ENCODE measurements around the gene IL25.

Gene IL25

DNA sequence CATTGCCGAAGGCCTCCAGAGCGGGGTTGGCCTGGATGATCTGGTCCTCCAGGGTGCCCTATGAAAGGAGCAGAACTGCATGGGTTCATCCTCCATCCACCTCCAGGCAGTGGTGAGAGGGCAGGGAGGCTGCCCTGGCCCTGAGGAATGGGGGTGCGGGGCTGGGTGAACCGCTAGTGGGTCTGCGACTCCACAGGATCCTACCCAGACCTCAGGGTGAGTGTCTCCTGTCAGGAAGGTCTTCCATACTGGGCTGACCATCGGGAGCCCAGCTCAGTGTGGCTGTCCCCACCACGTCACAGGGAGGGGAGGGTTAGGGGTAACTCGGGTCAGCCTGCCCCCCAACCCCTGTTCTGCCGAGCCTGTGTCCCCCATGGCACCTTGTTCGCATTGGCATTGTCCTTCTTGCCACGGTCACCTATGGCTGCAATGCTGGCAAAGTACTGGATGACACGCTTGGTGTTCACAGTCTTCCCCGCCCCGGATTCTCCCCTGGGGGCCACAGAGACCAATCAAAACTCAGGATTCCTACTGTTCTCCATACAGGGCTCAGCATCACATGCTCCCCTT, 31.8 kb downstream of the IL25 start:
- H3K4me1 ChIP-seq (ENCODE audit: control insufficient read depth, insufficient read depth, low read length): no peaks in the 10 kb centered on the region
- H3K27ac ChIP-seq (ENCODE audit: low read depth, low read length): no peak overlapping the region
- no peak overlapping the region for H3K4me3 ChIP-seq (ENCODE audit: low read length)
- no peaks in the 10 kb centered on the region for H3K36me3 ChIP-seq (ENCODE audit: control insufficient read depth, insufficient read depth, low read length)
- H3K27me3 ChIP-seq (ENCODE audit: control insufficient read depth, insufficient read depth, low read length): no peaks in the 10 kb centered on the region
- no peak overlapping the region for H3K9ac ChIP-seq (ENCODE audit: low read length)

GRCh38 chr14:23405096-23405495, 32.5 kb downstream of the IL25 start:
- H3K27ac ChIP-seq (ENCODE audit: low read depth, low read length): no peak overlapping the region
- H3K27me3 ChIP-seq (ENCODE audit: control insufficient read depth, insufficient read depth, low read length): no peaks in the 10 kb centered on the region
- H3K9ac ChIP-seq (ENCODE audit: low read length): no peak overlapping the region
- H3K4me1 ChIP-seq (ENCODE audit: control insufficient read depth, insufficient read depth, low read length): no peaks in the 10 kb centered on the region
- no peaks in the 10 kb centered on the region for H3K36me3 ChIP-seq (ENCODE audit: control insufficient read depth, insufficient read depth, low read length)
- H3K4me3 ChIP-seq (ENCODE audit: low read length): no peak overlapping the region

GRCh38 chr14:23405516-23406025, 33.0 kb downstream of the IL25 start:
- Histone ChIP-seq H3K4me1 (ENCODE audit: control insufficient read depth, insufficient read depth, low read length) (no peaks in the 10 kb centered on the region), H3K36me3 (ENCODE audit: control insufficient read depth, insufficient read depth, low read length) (no peaks in the 10 kb centered on the region), H3K27me3 (ENCODE audit: control insufficient read depth, insufficient read depth, low read length) (no peaks in the 10 kb centered on the region), H3K27ac (ENCODE audit: low read depth, low read length) (no peak overlapping the region), H3K4me3 (ENCODE audit: low read length) (no peak overlapping the region), H3K9ac (ENCODE audit: low read length) (no peak overlapping the region)

GRCh38 chr14:23406244-23406643, 33.6 kb downstream of the IL25 start:
- Histone ChIP-seq H3K36me3 (ENCODE audit: control insufficient read depth, insufficient read depth, low read length) (no peaks in the 10 kb centered on the region), H3K27me3 (ENCODE audit: control insufficient read depth, insufficient read depth, low read length) (no peaks in the 10 kb centered on the region), H3K4me1 (ENCODE audit: control insufficient read depth, insufficient read depth, low read length) (no peaks in the 10 kb centered on the region), H3K27ac (ENCODE audit: low read depth, low read length) (no peak overlapping the region), H3K4me3 (ENCODE audit: low read length) (no peak overlapping the region), H3K9ac (ENCODE audit: low read length) (no peak overlapping the region)

DNA sequence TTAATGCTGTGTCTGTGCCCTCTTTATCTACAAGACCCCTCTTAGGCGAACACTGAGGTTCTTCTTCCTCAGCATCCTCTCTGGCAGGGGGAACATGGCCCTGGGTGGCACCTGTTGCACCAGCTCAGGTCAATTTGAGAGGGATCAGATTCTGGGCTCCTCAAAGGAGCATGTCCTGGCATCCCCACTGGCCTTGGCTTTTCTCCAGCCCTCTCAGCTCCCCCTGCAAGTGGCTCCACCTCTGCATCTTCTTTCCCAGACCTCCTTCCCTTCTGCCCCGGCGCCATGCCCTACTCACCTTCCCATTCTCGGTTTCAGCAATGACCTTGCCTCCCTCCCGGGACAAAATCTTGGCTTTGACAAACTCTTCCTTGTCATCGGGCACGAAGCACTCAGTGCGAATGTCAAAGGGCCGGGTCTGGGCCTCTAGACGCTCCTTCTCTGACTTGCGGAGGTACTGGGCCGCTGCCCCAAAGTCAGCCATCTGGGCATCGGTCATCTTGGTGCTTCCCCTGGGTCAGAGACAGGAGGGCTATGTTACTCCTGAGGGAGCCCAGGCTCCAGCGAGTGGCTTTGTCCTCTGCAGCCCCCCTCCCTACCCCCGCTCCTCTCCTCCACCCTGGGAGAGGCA, 34.2 kb downstream of the IL25 start:
- Histone ChIP-seq H3K36me3 (ENCODE audit: control insufficient read depth, insufficient read depth, low read length) (no peaks in the 10 kb centered on the region), H3K9ac (ENCODE audit: low read length) (no peak overlapping the region), H3K4me3 (ENCODE audit: low read length) (no peak overlapping the region), H3K27ac (ENCODE audit: low read depth, low read length) (no peak overlapping the region), H3K27me3 (ENCODE audit: control insufficient read depth, insufficient read depth, low read length) (no peaks in the 10 kb centered on the region), H3K4me1 (ENCODE audit: control insufficient read depth, insufficient read depth, low read length) (no peaks in the 10 kb centered on the region)

- no peaks in the 10 kb centered on the region for H3K36me3 ChIP-seq (ENCODE audit: control insufficient read depth, insufficient read depth, low read length)
- no peak within 1 kb of the TSS for H3K27ac ChIP-seq (ENCODE audit: low read depth, low read length)
- no peaks in the 10 kb centered on the region for H3K27me3 ChIP-seq (ENCODE audit: control insufficient read depth, insufficient read depth, low read length)
- no peak within 1 kb of the TSS for H3K9ac ChIP-seq (ENCODE audit: low read length)
- no peaks in the 10 kb centered on the region for H3K4me1 ChIP-seq (ENCODE audit: control insufficient read depth, insufficient read depth, low read length)
- H3K4me3 ChIP-seq (ENCODE audit: low read length): no peak within 1 kb of the TSS
Observed at GRCh38 chr14:23407516-23408306, 35.1 kb downstream of the IL25 start, which contains the start of gene MYH6. MYH6 (minus strand) TSS chr14:23408273; CDS start chr14:23407223, 1,050 bp downstream.

DNA sequence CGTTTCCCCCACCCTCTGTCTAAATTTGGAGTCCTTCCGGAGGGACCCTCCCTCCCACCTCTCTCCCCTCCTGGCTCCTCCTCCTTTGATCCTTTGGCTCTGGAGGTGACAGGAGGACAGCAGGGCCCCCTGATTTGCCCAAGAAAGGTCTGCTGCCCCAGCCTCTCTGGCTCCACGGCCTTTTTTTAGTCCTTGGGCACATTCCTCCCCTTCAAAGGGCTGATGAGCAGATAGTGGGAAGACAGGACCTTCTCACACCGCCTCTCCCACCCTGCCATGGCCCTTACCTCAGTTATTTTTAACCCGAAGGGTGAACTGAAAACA, 35.7 kb downstream of the IL25 start:
- Histone ChIP-seq H3K4me3 (ENCODE audit: low read length) (no peak overlapping the region), H3K27me3 (ENCODE audit: control insufficient read depth, insufficient read depth, low read length) (no peaks in the 10 kb centered on the region), H3K4me1 (ENCODE audit: control insufficient read depth, insufficient read depth, low read length) (no peaks in the 10 kb centered on the region), H3K36me3 (ENCODE audit: control insufficient read depth, insufficient read depth, low read length) (no peaks in the 10 kb centered on the region), H3K9ac (ENCODE audit: low read length) (no peak overlapping the region), H3K27ac (ENCODE audit: low read depth, low read length) (no peak overlapping the region)

GRCh38 chr14:23409475-23409874, 36.9 kb downstream of the IL25 start:
- Histone ChIP-seq H3K9ac (ENCODE audit: low read length) (no peak overlapping the region), H3K27me3 (ENCODE audit: control insufficient read depth, insufficient read depth, low read length) (no peaks in the 10 kb centered on the region), H3K27ac (ENCODE audit: low read depth, low read length) (no peak overlapping the region), H3K4me3 (ENCODE audit: low read length) (no peak overlapping the region), H3K4me1 (ENCODE audit: control insufficient read depth, insufficient read depth, low read length) (no peaks in the 10 kb centered on the region), H3K36me3 (ENCODE audit: control insufficient read depth, insufficient read depth, low read length) (no peaks in the 10 kb centered on the region)

DNA sequence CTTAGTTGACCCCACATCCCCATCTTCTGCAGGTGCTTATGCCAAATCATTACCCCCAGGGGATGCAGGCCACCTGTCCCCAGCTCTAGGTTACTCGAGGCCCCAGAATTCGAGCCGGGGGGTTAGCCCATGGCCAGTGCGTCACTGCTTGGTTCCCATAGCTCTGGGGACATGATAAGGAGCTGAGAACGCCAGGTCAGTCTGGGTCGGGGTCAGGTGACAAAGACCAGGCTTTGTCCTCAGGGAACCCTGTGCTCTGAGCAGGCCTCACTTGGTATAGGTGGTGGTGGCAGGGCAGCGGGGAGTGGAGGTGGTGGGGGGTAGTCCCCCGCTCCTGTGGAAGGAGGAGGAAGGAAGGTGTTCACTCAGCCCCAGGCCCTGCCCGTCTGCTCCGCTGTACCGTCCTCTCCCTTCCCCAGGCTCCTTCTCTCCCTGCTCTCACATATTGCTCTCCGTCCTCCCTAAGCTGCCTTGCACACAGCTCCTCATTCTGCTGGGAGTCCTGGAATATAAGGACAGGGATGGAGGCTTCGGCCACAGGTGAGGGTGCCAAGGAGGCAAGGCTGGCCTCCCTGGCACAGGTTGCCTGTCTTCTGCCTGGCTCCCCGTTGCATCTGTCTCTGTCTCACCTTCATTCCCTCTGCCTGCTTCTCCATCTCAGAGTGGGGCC, 37.5 kb downstream of the IL25 start:
- H3K27me3 ChIP-seq (ENCODE audit: control insufficient read depth, insufficient read depth, low read length): no peaks in the 10 kb centered on the region
- H3K4me1 ChIP-seq (ENCODE audit: control insufficient read depth, insufficient read depth, low read length): no peaks in the 10 kb centered on the region
- no peak overlapping the region for H3K27ac ChIP-seq (ENCODE audit: low read depth, low read length)
- H3K9ac ChIP-seq (ENCODE audit: low read length): no peak overlapping the region
- H3K36me3 ChIP-seq (ENCODE audit: control insufficient read depth, insufficient read depth, low read length): no peaks in the 10 kb centered on the region
- H3K4me3 ChIP-seq (ENCODE audit: low read length): no peak overlapping the region

DNA sequence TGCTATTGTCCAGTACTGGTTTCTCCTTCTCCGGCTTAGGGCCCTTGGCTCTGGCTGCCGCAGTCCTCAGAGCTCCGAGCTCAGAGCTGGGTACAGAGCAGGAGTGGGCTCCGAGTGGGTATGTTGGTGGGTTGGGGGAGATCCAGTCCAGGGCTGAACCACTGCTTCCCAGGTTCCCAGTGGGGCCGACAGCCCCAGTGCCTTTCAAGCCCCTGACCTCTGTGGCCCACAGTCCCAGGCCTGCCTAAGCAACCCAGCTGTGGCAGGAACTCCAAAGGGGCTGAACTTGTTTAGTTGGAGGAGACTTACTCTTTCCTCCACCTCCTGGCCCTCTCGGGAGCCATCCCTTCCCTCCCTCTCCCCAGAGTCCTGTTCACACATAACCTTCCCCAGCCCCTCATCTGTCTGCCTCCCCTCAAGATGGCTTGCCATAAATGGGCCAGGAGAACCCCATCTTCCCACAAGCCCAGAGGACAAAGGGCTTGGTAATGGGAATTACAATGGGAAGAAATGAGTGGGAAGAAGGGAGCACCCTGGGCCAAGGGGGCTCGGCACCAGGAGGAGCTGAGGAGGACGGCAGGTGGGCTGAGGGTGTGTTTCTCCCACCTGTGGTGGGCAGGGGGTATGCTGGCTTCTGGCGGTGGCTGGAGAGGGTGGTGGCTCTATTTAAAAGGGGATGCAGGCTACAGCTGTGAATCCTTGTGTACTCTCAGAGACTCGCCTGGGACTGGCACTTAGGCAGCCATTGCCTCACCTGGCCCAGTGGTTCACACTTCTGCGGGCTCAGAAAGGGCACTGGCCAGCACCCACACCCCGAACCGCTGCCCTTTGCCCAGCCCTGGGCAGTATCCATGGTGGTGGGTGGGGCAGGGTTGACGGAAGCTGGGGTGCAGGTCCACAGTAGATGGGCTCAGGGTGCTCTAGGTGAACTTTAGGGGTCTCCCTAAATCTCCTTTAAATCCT, 39.2 kb downstream of the IL25 start:
- Histone ChIP-seq H3K27me3 (ENCODE audit: control insufficient read depth, insufficient read depth, low read length) (no peaks in the 10 kb centered on the region), H3K36me3 (ENCODE audit: control insufficient read depth, insufficient read depth, low read length) (no peaks in the 10 kb centered on the region), H3K4me3 (ENCODE audit: low read length) (no peak overlapping the region), H3K4me1 (ENCODE audit: control insufficient read depth, insufficient read depth, low read length) (no peaks in the 10 kb centered on the region), H3K9ac (ENCODE audit: low read length) (no peak overlapping the region), H3K27ac (ENCODE audit: low read depth, low read length) (no peak overlapping the region)

DNA sequence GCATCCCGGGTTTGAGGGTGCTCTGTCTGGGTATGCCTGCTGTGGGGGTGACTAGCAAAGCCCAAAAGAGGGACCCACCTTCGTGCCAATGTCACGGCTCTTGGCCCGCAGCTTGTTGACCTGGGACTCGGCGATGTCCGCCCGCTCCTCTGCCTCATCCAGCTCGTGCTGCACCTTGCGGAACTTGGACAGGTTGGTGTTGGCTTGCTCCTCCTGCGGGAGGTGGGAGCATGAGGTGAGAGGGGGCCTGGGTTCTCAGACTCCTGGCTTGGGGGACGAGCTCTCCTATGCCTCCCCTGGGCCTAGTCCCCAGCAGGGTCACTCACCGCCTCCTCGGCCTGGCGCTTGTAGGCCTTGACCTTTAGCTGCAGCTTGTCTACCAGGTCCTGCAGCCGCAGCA, 41.1 kb downstream of the IL25 start:
- H3K27ac ChIP-seq (ENCODE audit: low read depth, low read length): no peak overlapping the region
- H3K9ac ChIP-seq (ENCODE audit: low read length): no peak overlapping the region
- no peak overlapping the region for H3K4me3 ChIP-seq (ENCODE audit: low read length)
- H3K4me1 ChIP-seq (ENCODE audit: control insufficient read depth, insufficient read depth, low read length): no peaks in the 10 kb centered on the region
- no peaks in the 10 kb centered on the region for H3K36me3 ChIP-seq (ENCODE audit: control insufficient read depth, insufficient read depth, low read length)
- peaks cover 2% of the 10 kb centered on the region for H3K27me3 ChIP-seq (ENCODE audit: control insufficient read depth, insufficient read depth, low read length)
